Measurements from ENCODE around the gene CAMK1D. TPM values are rescaled to one million over a fixed set of nuclear protein-coding genes. Genes with fewer than 3 reads are reported as not detected.
"Not testable (repeated sequence)": the region's sequence is repeated elsewhere in the genome, so short reads cannot be mapped to it uniquely, and the experiment has no call there.

CAMK1D gene
- total RNA-seq, 1 donor from 2014 or later, result 7.4 TPM

DNA sequence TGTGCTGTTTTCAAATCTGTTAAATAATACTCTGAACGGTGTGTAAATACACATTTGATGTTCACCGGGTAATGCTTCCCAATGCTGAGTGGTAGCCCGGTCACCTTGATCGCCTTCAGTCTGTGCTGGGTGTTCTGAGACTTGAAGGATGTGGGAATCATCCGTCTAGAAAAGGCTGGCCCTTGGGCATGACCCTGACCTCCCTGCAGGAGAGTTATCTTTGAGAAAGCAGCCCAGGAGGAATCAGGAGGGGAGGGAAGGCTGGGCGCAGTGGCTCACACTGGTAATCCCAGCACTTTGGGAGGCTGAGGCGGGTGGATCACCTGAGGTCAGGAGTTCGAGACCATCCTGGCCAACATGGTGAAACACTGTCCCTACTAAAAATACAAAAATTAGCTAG, 85.3 kb downstream of the CAMK1D start:
- H3K27ac Mint-ChIP-seq; H3K4me1 Mint-ChIP-seq (ENCODE audit: low read depth); H3K36me3 Mint-ChIP-seq (ENCODE audit: low read depth); intact Hi-C loops (cut with micrococcal nuclease); H3K4me3 Mint-ChIP-seq; DNase-seq (ENCODE audit: low spot score); H3K9me3 Mint-ChIP-seq: not testable (repeated sequence)
- H3K27me3 Mint-ChIP-seq (ENCODE audit: insufficient read depth), result peaks cover 18% of the 10 kb centered on the region

DNA sequence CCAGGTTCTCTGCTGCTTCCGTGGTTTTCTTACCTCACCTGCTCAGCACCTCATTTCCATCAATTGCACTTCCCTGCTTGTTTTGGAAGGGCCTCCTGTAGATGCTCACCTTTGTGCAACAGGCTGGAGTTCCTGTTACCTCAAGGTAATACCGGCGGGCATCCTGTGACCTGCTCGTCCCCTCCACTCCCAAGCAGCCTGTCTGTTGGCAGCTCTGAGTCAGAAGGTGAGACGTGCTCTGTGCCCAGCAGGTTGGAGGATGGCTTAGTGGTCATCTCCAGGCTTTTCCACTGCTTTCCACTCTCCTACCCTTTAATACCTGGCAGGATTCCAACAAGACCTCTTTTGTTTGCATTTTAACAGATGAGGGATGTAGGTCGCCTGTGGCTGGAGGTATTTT, 86.0 kb downstream of the CAMK1D start:
- no peak for DNase-seq (ENCODE audit: low spot score)
- intact Hi-C loops (cut with micrococcal nuclease), result no loop called here
- H3K4me1 Mint-ChIP-seq (ENCODE audit: low read depth), result no peaks in the 10 kb centered on the region
- peaks cover 18% of the 10 kb centered on the region for H3K27me3 Mint-ChIP-seq (ENCODE audit: insufficient read depth)
- no peaks in the 10 kb centered on the region for H3K36me3 Mint-ChIP-seq (ENCODE audit: low read depth)
- H3K4me3 Mint-ChIP-seq, result no peak overlapping the region
- H3K9me3 Mint-ChIP-seq, result peaks cover 13% of the 10 kb centered on the region
- H3K27ac Mint-ChIP-seq, result no peak overlapping the region

DNA sequence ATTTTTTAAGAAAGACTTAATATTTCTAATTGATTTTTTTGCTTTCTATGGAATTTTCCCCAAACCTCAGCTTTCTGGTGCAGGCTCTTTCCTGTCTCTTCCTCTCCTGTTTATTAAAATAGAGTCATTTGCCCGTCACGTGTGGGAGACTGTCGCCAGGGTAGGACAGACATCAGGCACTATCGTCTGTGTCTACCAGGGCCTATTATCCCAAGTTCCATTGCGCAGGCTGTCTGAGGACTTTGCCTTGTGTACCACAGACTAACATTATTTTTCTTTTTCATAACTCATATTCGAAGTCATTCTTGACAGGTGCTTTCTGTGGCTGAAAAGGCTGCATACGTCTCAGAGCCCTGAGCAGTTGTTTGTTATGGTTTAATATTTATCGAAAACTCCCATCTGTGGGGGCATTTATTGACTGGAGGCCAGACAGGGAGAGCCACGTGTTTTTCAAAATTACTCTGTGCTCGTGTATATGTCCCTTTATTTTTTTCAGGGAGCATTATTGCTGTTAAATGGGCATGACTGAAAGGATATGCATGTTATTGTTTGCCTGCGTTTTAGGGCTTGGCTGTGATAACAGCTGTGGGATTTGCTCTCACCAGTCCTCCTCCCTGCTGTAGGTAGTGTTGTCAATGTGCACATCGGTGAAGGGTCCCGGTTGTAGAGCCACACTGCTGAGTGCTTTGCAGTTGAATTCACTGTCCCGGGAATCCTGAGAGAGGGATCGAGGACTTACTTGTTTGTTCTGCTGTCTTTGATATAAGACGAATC, 89.8 kb downstream of the CAMK1D start:
- Mint-ChIP-seq H3K4me3 (no peak overlapping the region), H3K27ac (no peak overlapping the region), H3K27me3 (ENCODE audit: insufficient read depth) (peaks cover 19% of the 10 kb centered on the region), H3K4me1 (ENCODE audit: low read depth) (no peaks in the 10 kb centered on the region), H3K36me3 (ENCODE audit: low read depth) (peaks cover 1% of the 10 kb centered on the region), H3K9me3 (peaks cover 17% of the 10 kb centered on the region)
- DNase-seq (ENCODE audit: low spot score), result no peak
- intact Hi-C loops (cut with micrococcal nuclease), result no loop called here

DNA sequence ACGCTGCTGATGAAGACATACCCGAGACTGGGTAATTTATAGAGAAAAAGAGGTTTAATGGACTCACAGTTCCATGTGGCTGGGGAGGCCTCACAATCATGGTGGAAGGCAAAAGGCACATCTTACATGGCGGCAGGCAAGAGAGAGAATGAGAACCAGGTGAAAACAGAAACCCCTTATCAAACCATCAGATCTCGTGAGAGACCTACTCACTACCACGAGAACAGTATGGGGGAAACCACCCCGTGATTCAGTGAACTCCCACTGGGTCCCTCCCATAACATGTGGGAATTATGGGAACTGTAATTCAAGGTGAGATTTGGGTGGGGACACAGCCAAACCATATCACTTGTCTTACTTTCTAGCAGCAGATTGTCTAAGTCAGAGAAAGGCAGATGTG, 90.4 kb downstream of the CAMK1D start:
- intact Hi-C loops (cut with micrococcal nuclease); H3K4me3 Mint-ChIP-seq: not testable (repeated sequence)
- H3K27me3 Mint-ChIP-seq (ENCODE audit: insufficient read depth), result peaks cover 22% of the 10 kb centered on the region

DNA sequence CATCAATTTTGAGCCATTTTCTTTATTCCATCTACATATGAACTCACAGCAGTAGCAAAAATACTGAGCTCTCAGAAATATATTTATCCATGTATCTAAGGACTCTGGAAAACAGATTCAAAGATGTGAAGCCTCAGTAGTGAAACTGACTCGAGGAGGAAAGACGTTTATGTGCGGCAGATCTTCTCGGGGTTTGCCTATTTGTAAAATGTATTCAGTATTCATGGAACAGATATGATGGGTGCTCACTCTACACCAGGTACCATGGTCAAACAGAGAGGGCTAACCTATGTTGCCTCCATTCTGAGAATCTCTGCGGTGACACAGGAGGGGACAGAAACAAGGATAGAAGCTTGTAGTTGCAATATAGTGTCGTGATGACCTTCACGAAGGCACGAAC, 93.7 kb downstream of the CAMK1D start:
- Mint-ChIP-seq H3K36me3 (ENCODE audit: low read depth) (peaks cover 3% of the 10 kb centered on the region), H3K4me1 (ENCODE audit: low read depth) (peaks cover 19% of the 10 kb centered on the region), H3K27me3 (ENCODE audit: insufficient read depth) (peaks cover 19% of the 10 kb centered on the region), H3K9me3 (peaks cover 23% of the 10 kb centered on the region), H3K27ac (no peak overlapping the region), H3K4me3 (no peak overlapping the region)
- intact Hi-C loops (cut with micrococcal nuclease), result no loop called here
- no peak for DNase-seq (ENCODE audit: low spot score)

More for the DNA sequence above, 90.4 kb downstream of the CAMK1D start:
- DNase-seq (ENCODE audit: low spot score); H3K4me1 Mint-ChIP-seq (ENCODE audit: low read depth); H3K36me3 Mint-ChIP-seq (ENCODE audit: low read depth); H3K27ac Mint-ChIP-seq: not testable (repeated sequence)
- H3K9me3 Mint-ChIP-seq, result peaks cover 17% of the 10 kb centered on the region

DNA sequence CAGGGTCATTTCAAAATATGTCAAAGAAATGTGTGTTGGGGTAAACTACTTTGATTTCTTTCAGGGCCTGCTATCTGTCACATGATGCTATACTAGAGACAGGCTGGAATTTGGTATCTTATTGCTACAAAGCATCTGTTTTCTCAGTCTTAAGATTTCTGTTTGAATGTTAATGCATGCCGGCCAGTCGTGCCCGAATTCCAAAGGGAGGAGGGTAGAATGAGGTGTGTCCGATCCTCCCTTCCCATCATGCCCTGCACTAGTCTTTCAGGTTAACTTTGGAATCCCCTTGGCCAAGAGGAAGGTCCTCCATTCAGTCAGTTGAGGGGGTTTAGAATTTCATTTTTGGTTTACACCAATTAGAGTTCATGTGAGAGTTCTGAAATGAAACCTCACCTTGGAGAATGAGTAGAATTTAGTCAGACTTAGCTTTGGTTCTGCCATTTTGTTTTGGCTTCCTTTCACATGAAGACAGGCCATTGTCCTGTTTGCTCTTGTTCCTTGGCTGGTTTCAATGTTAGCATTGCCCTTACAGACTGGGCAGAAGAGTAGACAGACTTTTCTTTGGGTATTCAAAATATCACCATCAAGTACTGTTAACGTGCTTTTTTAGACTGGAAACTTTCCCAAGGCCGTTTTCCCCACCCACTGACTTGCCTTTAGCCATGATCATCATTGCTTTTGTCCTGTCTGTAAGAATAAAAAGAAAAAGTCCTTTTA, 95.8 kb downstream of the CAMK1D start:
- no peak overlapping the region for H3K4me3 Mint-ChIP-seq
- peaks cover 9% of the 10 kb centered on the region for H3K9me3 Mint-ChIP-seq
- peaks cover 31% of the 10 kb centered on the region for H3K4me1 Mint-ChIP-seq (ENCODE audit: low read depth)
- H3K27me3 Mint-ChIP-seq (ENCODE audit: insufficient read depth), result peaks cover 19% of the 10 kb centered on the region
- intact Hi-C loops (cut with micrococcal nuclease), result loop anchor here (5.0 kb wide), 1 partner anchor 323 kb away; no protein-coding TSS in a partner anchor
- DNase-seq (ENCODE audit: low spot score), result no peak
- H3K27ac Mint-ChIP-seq, result no peak overlapping the region
- peaks cover 3% of the 10 kb centered on the region for H3K36me3 Mint-ChIP-seq (ENCODE audit: low read depth)

DNA sequence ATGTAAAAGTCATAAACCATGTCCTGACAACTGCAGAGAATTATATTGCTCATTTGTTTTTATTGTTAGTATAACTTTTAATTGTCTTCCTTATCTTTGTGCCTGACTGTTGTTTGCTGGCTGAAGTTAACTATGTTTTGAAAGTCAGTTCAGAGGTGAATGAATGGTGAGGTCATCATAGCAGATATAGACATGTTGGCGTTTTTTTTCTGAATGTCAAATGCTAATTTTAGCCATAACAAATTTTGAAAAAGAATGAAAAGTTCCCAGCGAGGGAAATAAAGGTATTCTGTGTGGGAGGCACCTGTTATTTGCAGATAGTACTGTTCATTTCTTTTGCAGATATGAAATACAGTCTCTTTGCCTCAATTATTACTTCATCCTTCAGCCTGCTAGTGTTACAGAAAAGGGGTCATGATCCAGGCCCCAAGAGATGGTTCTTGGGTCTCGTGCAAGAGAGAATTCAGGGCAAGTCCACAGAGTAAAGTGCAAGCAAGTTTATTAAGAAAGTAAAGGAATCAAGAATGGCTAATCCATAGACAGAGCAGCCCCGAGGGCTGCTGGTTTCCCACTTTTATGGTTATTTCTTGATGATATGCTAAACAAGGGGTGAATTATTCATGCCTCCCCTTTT, 96.5 kb downstream of the CAMK1D start:
- H3K4me3 Mint-ChIP-seq, result no peak overlapping the region
- no peak for DNase-seq (ENCODE audit: low spot score)
- peaks cover 31% of the 10 kb centered on the region for H3K4me1 Mint-ChIP-seq (ENCODE audit: low read depth)
- no peak overlapping the region for H3K27ac Mint-ChIP-seq
- peaks cover 19% of the 10 kb centered on the region for H3K27me3 Mint-ChIP-seq (ENCODE audit: insufficient read depth)
- peaks cover 3% of the 10 kb centered on the region for H3K36me3 Mint-ChIP-seq (ENCODE audit: low read depth)
- peaks cover 9% of the 10 kb centered on the region for H3K9me3 Mint-ChIP-seq
- intact Hi-C loops (cut with micrococcal nuclease), result loop anchor here (5.0 kb wide), 1 partner anchor 324 kb away; no protein-coding TSS in a partner anchor

DNA sequence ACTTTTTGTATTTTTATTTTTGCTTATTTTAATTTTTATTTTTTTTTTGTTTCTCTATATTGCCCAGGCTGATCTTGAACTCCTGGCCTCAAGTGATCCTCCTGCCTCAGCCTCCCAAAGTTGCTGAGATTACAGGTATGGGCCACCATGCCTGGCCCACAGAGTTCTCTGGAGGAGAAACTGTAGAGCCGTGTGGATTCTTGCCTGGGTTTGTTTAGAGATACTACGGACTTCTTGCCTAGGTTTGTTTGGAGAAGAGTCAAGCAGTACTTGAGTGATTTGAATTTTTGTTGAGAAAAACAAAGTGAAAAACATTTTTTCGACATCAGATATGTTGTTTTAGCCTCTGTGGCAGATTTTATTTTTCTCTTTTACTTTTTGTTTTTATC, 99.0 kb downstream of the CAMK1D start:
- DNase-seq (ENCODE audit: low spot score), result no peak
- peaks cover 12% of the 10 kb centered on the region for H3K27me3 Mint-ChIP-seq (ENCODE audit: insufficient read depth)
- intact Hi-C loops (cut with micrococcal nuclease), result loop anchor here (1.0 to 5.0 kb wide), 9 partner anchors 43 to 326 kb away; no protein-coding TSS in a partner anchor
- H3K9me3 Mint-ChIP-seq, result peaks cover 6% of the 10 kb centered on the region
- peaks cover 31% of the 10 kb centered on the region for H3K4me1 Mint-ChIP-seq (ENCODE audit: low read depth)
- H3K4me3 Mint-ChIP-seq, result peak overlapping the region; percentile 64
- H3K36me3 Mint-ChIP-seq (ENCODE audit: low read depth), result peaks cover 2% of the 10 kb centered on the region
- H3K27ac Mint-ChIP-seq, result peak overlapping the region; percentile 72

DNA sequence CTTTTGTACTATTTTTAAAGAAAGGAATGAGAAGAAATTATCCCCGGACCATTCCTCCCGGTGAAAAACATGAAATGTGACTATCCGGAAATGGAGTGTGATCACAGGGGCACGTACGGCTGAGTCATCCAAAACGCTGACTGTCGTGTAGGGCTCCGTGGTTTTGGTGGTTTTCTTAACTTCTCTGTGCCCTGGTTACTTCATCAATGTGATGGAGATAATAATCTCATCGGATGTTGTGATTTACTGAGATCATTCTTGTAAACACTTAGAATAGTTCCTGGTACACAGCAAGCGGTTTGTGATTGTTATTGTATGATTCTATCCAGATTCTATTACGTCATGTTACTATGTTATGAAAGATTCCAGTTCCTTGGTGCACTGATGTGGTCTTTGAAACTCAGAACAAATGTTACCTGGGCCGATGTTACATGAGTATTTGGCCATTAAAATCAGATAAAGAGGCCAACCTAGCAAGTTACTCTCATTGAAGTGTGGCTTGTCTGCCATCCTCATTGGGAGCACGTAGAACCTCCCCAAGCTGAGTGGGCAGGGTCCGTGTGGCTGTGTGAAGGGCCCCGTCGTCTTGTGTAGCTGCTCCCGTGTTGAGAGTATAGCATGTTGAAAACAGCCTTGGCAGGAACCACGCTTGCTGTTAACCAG, 99.5 kb downstream of the CAMK1D start:
- intact Hi-C loops (cut with micrococcal nuclease), result loop anchor here (1.0 to 5.0 kb wide), 13 partner anchors 30 to 327 kb away; no protein-coding TSS in a partner anchor
- peaks cover 6% of the 10 kb centered on the region for H3K9me3 Mint-ChIP-seq

DNA sequence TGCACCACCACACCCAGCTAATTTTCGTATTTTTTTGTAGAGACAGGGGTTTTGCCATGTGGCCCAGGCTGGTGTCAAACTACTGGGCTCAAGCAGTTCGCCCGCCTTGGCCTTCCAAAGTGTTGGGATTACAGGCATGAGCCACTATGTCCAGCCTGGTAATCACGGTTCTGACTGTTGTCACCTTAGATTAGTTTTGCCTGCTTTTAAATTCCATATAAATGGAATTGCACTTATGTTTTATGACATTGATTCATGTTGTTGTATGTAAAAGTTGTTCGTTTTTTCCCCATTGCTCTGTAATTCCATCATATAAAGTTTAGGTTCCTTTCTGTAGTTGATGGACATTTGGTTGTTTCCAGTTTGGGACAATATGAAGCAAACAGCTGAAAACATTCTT, 106.0 kb downstream of the CAMK1D start:
- Mint-ChIP-seq H3K27me3 (ENCODE audit: insufficient read depth) (peaks cover 15% of the 10 kb centered on the region), H3K4me1 (ENCODE audit: low read depth) (no peaks in the 10 kb centered on the region), H3K27ac (no peak overlapping the region), H3K36me3 (ENCODE audit: low read depth) (no peaks in the 10 kb centered on the region), H3K9me3 (no peaks in the 10 kb centered on the region), H3K4me3 (no peak overlapping the region)
- intact Hi-C loops (cut with micrococcal nuclease), result no loop called here
- DNase-seq (ENCODE audit: low spot score), result no peak

More for the DNA sequence above, 99.5 kb downstream of the CAMK1D start:
- Mint-ChIP-seq H3K4me1 (ENCODE audit: low read depth) (peaks cover 31% of the 10 kb centered on the region), H3K27me3 (ENCODE audit: insufficient read depth) (peaks cover 16% of the 10 kb centered on the region), H3K27ac (peak overlapping the region; percentile 72), H3K4me3 (peak overlapping the region; percentile 64), H3K36me3 (ENCODE audit: low read depth) (peaks cover 2% of the 10 kb centered on the region)
- DNase-seq (ENCODE audit: low spot score), result peak; percentile 81

DNA sequence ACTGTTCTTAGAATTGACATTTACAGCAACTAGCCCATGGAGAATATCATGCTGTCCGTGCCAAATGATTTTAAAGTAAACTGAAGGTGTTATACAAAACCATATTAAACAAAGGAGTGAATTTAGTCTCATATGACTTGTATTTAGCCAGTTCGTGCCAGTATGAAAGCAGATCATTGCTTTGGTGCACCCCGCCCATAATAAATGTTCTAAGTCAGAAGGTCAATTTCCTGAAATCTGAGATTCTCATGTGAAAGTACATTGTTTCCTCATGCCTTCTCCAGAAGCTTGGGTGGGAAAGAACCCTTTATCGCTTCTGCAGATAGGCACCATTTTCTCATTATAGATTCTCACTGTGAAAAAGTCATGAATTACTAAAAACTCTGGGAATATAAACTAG, 106.4 kb downstream of the CAMK1D start:
- H3K27ac Mint-ChIP-seq, result no peak overlapping the region
- intact Hi-C loops (cut with micrococcal nuclease), result no loop called here
- H3K4me1 Mint-ChIP-seq (ENCODE audit: low read depth), result no peaks in the 10 kb centered on the region
- H3K4me3 Mint-ChIP-seq, result no peak overlapping the region
- H3K9me3 Mint-ChIP-seq, result no peaks in the 10 kb centered on the region
- H3K27me3 Mint-ChIP-seq (ENCODE audit: insufficient read depth), result peaks cover 15% of the 10 kb centered on the region
- DNase-seq (ENCODE audit: low spot score), result no peak
- H3K36me3 Mint-ChIP-seq (ENCODE audit: low read depth), result no peaks in the 10 kb centered on the region

DNA sequence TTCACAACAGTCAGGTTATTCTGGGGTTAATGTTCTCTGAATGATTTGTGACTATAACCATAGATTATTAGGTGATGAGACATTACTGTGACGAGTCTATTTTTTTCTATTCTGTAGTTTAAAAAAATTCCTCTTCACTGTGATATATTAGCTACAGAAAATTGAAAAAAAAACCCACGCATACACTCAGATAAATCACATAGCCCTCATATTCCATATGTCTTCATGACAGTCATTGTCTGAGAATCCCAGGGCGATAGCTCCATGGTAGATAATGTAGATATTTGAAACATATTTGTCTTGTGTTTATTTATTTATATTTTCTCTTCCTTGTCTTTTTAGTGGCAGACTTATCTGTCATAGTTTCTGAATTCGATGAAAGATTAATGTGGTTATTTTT, 110.0 kb downstream of the CAMK1D start:
- intact Hi-C loops (cut with micrococcal nuclease), result no loop called here
- DNase-seq (ENCODE audit: low spot score), result no peak
- H3K4me3 Mint-ChIP-seq, result no peak overlapping the region
- H3K36me3 Mint-ChIP-seq (ENCODE audit: low read depth), result peaks cover 2% of the 10 kb centered on the region
- H3K4me1 Mint-ChIP-seq (ENCODE audit: low read depth), result no peaks in the 10 kb centered on the region
- peaks cover 8% of the 10 kb centered on the region for H3K9me3 Mint-ChIP-seq
- no peak overlapping the region for H3K27ac Mint-ChIP-seq
- H3K27me3 Mint-ChIP-seq (ENCODE audit: insufficient read depth), result peaks cover 9% of the 10 kb centered on the region

Measured in activated T-helper 1 cell treated with anti-CD3 and anti-CD28 coated beads, Interleukin-12 subunit alpha, Interleukin-12 subunit beta, Interleukin-2, Interleukin-4 antibody, amounts not matched to agents 30 ng/mL and 10 ng/mL and 1 ng/mL, durations not matched to agents 14 hours and 24 hours and 36 hours (primary cell).